CD4-positive, alpha-beta T cell treated with Interferon gamma for 1 hour (primary cell): Measurements from ENCODE around the gene IER2.
"Not testable (repeated sequence)": the region's sequence is repeated elsewhere in the genome, so short reads cannot be mapped to it uniquely, and the experiment has no call there.

Source experiments
- DNase-seq: peaks from one replicate; pipeline ENCODE4 v3.0.0-alpha.2; 2020

IER2 gene

DNA sequence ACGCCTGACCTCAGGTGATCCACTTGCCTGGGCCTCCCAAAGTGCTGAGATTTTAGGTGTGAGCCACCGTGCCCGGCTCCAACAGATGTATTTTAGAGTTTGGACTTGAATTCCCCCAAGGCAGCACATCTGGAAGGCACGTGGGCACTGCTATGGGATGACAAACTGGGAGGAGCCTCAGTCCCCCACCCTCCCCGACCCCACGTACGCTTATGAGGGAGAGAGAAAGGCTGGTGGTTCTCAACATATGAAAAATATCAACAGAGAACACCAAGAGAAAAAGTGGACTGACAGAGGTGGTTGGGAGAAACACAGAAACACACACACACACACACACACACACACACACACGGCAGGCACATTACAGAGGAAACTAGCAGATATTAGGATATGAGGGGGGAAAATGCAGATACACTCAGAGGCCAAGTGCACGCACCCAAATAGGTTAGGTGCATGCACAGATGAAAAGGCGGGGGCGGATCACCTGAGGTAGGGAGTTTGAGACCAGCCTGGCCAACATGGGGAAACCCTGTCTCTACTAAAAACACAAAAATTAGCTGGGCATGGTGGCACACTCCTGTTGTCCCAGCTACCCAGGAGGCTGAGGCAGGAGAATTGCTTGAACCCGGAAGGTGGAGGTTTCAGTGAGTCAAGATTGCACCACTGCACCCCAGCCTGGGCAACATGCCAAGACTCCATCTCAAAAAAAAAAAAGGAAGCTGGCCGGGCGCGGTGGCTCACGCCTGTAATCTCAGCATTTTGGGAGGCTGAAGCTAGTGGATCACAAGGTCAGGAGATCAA lies 3.2 kb upstream of the IER2 start:
- DNase-seq = peak; percentile 43

DNA sequence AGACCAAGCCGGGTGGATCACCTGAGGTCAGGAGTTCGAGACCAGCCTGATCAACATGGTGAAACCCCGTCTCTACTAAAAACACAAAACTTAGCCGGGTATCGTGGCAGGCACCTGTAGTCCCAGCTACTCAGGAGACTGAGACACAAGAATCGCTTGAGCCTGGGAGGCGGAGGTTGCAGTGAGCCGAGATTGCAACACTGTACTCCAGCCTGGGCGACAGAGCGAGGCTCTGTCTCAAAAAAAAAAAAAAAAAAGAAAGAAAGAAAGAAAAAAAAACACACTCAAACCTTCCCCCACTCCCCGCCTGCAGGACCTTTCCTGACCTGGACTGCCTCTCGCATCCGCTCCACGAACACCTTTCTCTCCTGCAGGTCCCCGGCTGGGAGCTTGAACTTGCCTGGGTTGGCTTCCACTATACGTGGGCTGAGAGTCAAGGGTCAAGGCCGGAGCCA lies 1.0 kb upstream of the IER2 start:
- DNase-seq = not testable (repeated sequence)

DNA sequence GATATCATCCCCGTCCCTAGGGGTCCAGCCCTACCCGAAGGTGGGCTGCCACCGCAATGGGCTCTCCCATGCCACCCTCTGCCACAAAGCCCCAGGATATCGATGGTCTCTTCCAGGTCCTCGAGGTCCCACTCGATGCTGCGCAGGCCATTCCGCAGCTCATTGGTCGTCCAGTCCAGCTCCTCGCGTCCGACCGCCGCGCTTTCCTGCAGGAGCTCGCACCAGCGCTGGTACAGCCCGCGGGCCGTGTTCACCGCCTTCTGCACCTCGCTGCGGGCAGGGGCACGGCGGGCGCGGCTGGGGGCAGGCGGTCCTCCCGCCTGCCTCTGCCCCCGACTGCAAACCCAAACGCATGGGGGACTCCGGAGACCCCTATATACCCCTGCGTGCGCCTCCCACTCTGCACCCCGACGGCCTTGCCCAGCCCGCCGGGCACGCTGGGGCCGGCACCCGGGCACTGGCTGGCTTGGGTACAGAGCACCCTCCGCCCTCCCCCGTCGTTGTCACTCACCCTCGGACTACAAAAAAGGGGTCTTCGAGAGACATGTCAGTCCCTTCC lies 504 bp upstream of the IER2 start:
- no peak for DNase-seq

DNA sequence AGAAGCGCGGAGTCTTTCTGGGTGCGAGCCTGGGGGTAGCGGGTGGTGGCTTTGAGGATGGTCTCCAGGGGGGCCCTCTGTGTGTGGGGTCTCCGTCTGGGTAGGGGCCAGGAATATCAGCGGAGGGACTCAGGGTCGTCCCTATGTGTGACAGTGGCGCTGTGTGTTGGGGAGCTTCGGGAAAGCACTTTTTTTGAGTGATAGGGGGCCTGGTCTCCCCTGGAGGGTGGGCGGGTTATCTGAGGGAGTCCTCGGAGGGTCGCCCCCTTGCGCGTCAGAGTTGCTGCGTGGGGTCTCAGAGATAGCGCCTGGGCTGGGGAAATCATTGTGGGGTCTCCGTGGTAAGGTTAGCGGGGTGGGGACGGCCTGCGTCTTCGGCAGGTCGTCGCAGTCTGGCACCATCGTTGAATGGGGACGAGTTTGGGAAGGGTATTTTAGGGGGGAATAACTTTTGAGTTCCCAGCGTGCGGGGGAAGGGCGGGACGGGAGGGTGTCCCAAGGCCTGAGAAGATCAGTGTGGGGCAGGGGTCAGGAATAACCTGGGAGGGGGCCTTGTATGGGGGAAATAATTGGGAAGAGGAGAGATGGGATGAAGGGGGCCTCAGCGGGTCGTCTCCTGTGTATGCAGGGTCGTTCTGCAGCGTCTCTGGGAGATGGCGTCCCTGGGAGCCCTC lies 857 bp downstream of the IER2 start:
- peak; percentile 32 for DNase-seq

DNA sequence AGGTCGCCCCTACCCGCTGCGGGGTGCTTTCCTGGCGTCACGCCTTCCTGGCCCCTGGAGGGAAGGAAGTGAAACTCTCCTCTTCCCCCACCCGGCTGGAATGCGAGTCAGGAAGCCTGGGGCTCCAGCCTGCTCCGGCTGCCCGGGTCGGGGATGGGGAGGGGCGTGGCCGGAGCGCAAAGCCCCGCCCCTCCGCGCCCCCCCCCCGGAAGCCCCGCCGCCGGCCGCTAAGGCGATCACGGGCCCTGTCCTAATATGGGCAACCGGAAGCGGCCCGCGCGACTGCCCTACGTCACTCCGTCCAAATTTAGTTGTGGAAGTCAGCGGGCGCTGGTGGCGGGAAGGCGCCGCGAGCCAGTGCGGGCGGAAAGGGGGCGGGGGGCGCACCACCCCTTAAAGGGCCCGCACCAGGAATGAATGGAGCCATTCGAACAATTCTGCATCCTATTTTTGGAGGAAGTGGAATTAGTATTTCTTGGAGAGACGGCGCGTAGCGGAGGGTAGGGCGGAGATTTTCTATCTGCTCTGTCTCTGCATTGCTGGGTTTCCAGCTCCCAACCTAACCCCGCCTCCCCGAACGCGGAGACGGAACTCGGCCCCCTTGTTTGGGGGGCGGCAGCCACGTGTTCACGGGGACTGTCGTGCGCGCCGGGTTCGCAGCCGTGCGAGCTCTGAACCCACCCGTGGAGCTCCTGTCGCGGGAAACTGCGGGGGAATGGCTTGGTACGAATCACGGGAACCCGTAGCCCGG lies 1.6 kb downstream of the IER2 start:
- DNase-seq = peak; percentile 96

DNA sequence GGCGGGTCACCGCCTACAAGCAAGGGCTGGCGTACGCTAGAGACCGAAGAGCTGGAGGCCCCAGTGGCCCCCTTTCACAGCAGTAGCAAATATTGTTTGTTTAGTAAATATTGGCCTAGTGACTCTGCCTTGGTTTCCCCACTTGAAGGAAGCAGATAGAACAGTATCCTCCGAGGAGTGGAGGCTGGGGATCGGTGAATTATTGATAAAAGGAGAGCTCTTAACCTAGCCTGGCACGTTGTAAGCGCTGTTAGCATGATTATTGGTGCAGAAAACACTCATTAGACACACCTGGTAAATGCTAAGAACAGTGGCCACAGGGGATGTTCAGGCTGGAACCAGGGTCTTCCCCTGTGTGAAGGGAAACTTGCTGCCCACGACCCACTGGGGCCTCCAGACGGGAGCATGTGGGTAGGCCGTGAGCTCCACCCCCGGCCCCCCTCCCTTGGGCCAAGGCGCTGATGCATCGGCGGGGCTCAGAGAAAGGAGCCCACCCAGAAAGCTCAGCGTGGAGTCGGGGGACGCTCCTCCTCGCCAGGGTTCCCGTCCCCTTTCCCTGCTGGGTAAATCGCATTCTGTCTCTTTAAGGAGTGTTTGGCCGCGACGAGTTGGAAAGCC lies 2.3 kb downstream of the IER2 start:
- DNase-seq = no peak

DNA sequence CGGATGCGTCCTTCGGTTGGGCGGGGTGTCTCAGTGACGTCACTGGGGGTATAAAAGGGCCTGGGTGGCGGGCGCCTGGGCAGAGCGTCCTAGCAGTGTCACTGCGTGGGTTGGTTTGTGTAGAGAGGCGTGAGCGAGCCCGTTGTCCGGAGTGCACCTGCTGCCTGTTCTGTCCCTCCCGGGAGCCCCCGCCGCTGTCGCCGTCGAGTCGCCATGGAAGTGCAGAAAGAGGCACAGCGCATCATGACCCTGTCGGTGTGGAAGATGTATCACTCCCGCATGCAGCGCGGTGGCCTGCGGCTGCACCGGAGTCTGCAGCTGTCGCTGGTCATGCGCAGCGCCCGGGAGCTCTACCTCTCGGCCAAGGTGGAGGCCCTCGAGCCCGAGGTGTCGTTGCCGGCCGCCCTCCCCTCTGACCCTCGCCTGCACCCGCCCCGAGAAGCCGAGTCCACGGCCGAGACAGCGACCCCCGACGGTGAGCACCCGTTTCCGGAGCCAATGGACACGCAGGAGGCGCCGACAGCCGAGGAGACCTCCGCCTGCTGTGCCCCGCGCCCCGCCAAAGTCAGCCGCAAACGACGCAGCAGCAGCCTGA lies 2.9 kb downstream of the IER2 start:
- DNase-seq = peak; percentile 96

DNA sequence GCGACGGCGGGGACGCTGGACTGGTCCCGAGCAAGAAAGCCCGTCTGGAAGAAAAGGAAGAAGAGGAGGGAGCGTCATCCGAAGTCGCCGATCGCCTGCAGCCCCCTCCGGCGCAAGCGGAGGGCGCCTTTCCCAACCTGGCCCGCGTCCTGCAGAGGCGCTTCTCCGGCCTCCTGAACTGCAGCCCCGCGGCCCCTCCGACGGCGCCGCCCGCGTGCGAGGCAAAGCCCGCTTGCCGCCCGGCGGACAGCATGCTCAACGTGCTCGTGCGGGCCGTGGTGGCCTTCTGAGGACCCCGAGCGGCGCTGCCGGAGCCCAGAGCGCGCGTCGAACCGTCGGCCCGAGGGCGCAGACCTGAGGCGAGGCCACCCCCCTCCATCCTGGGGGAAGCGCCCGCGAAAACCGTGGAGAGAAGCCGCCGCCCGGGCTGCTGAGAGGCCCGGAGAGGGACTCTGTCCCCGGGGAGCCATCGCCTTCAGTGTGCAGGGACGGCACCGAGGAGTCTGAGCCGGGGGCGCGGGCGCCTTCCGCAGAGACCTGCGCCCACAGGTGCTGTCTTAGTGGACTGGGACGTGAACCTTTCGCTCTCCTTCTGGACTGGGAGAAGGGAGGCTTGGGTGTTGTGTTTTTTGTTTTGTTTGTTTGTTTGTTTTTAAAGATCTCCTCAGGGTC lies 3.5 kb downstream of the IER2 start:
- DNase-seq = no peak

DNA sequence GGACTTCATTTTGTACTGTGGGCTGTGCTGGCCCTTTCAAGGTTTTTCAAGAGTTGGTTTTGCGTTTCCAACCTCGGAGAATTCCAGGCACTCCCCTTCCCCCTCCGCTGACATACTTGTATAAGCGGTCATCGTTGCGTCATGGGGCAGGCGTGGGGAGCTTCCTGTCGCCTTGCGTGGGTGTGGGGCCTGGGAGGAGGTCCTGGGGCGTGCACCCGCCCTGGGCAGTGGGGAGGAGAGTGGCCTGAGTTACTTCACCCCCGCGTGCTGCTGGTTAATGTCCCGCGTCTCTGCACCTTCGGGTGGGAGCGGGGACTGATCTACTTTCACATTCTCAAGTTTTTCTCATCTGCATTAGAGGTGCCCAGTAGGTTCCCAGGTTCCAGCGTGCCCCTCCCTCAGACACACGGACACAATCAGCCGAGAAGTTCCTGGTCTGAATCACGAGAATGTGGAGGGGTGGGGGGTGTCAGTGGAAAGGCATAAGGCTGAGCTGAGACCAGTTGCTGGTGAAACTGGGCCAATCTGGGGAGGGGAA lies 4.1 kb downstream of the IER2 start:
- peak; percentile 75 for DNase-seq

DNA sequence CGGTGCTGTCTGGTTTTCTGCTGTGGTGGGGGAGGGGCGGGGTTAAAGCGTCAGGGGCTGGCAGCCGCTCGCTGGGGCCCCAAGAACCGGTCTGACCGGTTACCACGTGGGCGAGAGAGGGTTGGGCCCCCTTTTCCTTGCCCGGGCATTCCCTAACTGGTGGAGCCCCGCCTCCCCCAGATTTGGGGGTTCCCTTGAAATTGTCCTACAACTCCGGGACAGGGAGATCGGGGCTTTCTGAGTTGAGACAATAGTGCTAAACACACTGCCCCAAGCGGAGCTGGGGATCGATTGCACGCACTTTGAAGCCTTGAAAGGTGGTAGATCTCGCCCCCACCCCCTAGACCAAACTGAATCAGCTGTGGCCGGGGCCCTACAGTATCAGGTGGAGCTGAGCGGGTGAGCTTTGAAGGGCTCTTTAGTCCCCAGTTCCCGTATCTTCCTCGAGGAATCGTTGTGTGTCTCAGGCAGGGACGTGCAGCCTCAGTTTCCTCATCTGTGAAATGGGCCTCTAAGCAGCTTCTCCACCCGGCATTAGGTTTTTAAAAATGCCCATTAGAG lies 4.8 kb downstream of the IER2 start:
- peak; percentile 90 for DNase-seq

DNA sequence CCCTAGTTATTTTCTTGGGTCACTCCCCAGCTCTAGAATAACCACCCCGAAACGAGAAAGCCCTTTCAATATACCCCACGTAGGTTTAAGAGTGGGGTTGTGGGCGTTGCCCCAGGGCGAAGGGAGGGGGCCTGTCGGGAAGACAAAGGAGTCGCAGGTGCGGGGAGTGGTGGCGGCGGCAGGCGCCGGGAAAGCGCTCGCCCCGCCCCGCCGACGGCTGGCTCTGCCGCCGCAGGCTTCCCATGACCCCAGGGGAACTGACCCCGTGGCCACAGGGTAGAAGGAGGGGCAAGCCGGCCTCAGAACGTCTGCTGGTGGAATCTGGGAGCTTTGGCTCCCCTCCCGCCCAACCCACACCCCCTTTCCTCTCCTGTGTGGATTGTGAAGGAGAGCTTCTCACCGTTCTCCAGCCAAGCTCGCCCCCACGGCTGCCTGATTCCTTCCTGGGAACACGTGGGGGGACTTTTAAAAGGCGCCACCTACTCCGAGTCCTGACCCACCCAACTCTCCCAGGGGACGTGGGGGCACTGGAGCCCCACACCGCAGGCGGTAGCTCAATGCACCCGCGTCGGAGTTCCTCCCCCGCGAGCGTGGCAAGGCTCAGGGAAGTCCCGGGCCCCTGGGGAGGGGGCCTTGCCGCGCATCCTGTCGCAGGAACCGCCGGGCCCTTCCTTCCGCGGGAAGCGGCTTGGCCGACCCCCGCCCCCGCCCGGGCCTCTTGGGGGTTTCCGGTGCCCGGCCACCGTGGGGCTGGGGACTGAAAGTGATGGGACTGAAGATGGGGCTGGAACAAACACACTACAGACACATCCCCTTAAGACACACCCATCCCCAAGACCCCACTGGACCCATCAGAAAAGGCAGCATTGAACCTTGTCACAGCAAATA lies 5.5 kb downstream of the IER2 start:
- peak; percentile 93 for DNase-seq

DNA sequence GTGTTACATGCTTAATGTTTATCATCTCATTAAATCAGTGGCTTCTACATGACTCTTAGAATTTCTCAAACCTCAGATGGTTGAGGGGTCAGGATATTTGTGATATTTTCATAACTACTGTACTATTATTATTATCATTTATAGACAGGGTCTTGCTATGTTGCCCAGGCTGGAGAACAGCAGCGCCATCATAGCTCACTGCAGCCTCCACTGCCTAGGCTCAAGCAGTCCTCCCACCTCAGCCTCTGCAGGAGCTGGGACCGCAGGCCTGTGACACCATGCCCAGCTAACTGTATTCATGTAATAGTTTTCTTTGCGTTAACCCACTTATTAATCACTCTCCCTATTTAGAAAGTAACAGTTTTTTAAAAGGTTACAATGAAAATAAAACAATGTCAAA lies 9.5 kb downstream of the IER2 start:
- DNase-seq = no peak

DNA sequence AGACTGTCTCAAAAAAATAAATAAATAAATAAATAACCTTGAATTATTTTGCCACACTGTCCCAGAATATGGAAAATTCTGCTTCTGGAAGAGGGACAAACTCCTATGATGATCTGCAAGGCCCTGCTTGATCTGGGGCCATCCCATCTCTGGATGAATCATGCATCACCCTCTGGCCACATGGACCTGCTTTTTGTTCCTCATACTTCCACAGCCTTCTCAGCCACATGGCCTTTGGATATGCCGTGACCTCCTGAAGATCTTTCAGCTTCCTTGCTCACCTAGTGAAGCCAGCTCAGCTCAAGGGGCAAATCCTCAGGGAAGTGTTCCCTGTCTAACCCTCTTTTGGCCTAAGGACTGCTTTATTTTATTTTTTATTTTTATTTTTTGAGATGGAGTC lies 10.3 kb downstream of the IER2 start:
- DNase-seq = no peak

DNA sequence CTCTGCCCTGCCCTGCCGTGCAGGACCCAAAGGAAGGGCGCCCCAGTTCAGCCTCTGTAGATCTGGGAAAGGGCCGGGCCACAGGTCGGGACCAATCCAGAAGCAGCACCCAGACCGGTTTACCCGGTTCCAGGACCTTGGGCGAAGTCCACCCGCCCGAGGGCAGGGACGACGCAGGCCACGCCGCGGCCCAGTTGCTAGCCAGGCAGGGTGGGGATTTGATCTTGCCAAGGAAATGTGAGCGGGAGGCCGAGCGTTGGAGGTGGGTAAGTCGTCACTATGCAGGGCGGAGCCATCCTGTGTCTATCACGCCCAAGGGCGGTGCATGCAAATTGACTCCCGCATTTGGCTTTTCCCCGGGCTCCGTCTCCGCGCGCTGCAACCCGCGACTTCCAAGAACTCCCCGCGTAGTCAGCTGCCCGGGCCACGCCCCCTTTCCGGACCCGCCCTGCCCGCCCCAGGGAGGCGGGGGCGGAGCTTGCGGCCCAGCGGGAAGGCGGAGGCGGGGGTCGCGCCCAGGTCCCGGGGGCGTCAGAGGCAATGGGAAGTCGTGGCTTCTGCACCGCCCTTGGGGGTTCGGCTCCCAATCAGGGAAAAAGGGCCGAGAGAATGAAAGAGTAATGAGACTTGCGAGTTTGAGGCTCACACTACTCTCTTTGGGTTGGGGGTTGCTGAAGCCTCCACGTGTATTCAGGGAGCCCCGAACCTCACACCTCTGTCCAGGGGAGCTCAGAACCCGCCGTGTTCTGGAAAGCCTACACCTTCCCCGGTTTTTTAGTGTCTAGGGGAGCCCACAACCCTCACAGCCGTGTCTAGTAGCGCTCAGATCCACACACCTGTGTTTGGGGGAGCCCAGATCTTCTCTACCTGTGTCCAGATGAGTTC lies 12.8 kb downstream of the IER2 start:
- peak; percentile 86 for DNase-seq

DNA sequence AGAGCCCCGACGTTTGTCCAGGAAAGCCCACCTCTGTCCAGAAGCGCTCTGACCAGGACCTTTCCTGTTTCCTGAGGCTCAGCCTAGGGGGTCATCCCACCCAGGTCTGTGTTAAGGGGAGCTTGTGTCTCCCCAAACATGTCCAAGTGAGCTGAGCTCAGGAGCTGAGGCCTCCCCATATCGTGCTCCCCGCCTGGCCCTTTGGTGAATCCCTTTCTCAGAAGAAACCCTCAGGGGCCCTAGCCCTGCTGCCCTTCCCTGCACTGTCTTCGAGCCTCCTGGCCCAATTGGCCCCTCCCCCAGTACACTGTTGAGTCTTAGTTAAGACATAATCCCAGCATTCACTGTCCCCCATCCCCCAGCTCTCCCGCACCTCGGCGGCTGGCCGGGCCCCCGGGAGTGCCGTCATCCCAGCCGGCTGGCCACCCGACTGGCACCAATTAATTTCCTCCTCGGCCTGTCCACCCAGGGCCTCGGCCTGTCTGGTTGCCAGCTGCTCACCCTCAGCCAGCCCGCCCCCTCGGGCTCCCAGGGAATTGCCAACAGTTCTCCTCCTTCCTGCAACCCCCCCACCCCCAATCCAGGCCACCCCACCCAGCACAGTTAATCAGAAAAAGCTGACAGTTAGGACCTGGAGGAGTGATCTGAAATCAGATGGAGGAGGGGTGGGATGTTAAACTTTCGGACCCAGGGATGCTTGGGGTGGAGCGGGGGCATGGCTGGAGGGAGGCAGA lies 13.6 kb downstream of the IER2 start:
- DNase-seq = peak; percentile 35

DNA sequence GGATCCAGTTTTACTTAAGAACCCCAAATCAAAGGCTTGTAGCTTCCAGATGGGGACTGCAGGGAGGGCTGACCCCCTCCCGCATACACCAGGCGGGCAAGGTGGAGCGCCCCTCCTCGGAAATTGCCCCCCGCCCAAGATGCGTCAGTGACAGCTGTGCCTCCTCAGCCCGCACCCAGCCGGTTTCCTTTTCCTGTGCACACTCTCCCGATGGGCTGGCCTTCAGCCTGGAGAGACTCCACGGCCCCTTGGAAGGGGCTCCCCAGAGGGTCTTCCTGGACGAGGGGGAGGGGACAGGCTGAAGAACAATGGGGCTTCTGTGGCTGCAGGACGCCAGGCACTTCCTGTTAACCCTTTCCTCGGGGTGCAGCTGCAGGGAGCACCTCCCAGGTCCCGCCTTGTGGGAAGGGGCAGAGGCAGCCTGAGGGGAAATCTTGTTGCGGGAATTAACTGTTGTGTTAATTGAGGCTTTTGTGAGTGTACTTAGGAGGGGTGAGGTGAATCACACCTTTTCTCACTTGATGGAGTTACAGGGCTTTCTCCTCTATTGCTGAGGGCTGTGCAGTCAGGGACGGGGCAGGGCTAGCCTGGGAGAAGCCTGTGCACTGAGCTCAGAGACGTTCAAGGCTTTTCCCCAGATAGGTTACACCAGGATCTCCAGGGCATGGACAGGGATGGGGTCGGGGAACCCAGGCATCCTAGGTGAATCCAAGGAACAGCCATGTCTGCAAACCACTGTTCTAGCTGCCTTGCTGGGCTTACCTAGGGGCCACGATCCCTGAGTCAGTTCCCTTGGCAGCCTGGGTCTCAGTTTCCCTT lies 14.3 kb downstream of the IER2 start:
- DNase-seq = peak; percentile 34
